Muscle of leg (tissue), 16 donors: ENCODE results near the gene CDC20. TPM values are rescaled to one million over a fixed set of nuclear protein-coding genes. Genes with fewer than 3 reads are reported as not detected.
A peak's percentile ranks its signal among the peaks of the same experiment; 100 is the strongest.

Experiments used
- DNase-seq: peaks from one replicate; pipeline ENCODE4 v3.0.0; 2013
- H3K27ac ChIP-seq: one replicate; pipeline ENCODE4 v1.5.1; 2013; ENCODE audit warnings: mild to moderate bottlenecking, low read length, control low read depth
- H3K27me3 ChIP-seq: one replicate; pipeline ENCODE4 v1.6.1; 2013; ENCODE audit warnings: low read length; ENCODE audit not compliant: control insufficient read depth, insufficient read depth
- H3K36me3 ChIP-seq: one replicate; pipeline ENCODE4 v1.6.1; 2013; ENCODE audit warnings: low read length; ENCODE audit not compliant: control insufficient read depth, insufficient read depth
- H3K4me1 ChIP-seq: one replicate; pipeline ENCODE4 v1.6.1; 2013; ENCODE audit warnings: low read length; ENCODE audit not compliant: control insufficient read depth, insufficient read depth
- H3K4me3 ChIP-seq: one replicate; pipeline ENCODE4 v1.5.1; 2013; ENCODE audit warnings: low read length, control low read depth
- H3K9me3 ChIP-seq: replicated peaks from 2 replicates; pipeline ENCODE4 v1.6.1; 2013; ENCODE audit warnings: low read depth, low read length; ENCODE audit not compliant: control insufficient read depth
- WGBS: methylation state at CpG from one replicate; pipeline ENCODE4 v1.1.5; 2013; ENCODE audit warnings: missing lambda C conversion rate; ENCODE audit not compliant: insufficient coverage; 5-methylcytosine and 5-hydroxymethylcytosine counted together
- long read RNA-seq, 11 donors: transcript quantifications; one replicate each; lab custom pipeline, GENCODE V29; 2026
- polyA plus RNA-seq, 8 donors: library from polyadenylated mRNA; unstranded; fragments of 120-200 nt; gene quantifications; one replicate each; pipeline versions ENCODE4 v1.2.1 to v1.2.3, GENCODE V29; 2013; ENCODE audit warnings: inconsistent platforms in 1 of 8, low replicate concordance in 1 of 8; ENCODE audit not compliant: insufficient read length in 8 of 8, insufficient read depth in 1 of 8
- total RNA-seq: library from RNA; stranded (reverse); fragments of 120-200 nt; gene quantifications from one replicate; pipeline ENCODE4 v1.2.4, GENCODE V29; 2013

CDC20 gene
- total RNA-seq: 12.5 TPM
- 10 to 100 TPM; 17.4 to 28.8 (median 22.5) TPM for polyA plus RNA-seq
- long read RNA-seq, donor 1, transcript CDC20-201 (11 exons, 1,675 nt): major isoform, 6 of 6 reads
- long read RNA-seq, donor 1, partial matches to known transcripts: 0 of 6 reads
- long read RNA-seq, donor 1, other reads (novel, unspliced or antisense): 0 of 6 reads
- long read RNA-seq, donor 2: 0 reads
- long read RNA-seq, donor 3, partial matches to known transcripts: 0 of 6 reads
- long read RNA-seq, donor 3, other reads (novel, unspliced or antisense): 0 of 6 reads
- long read RNA-seq, donor 4, partial matches to known transcripts: 0 of 9 reads
- long read RNA-seq, donor 4, other reads (novel, unspliced or antisense): 0 of 9 reads
- long read RNA-seq, donor 5, transcript CDC20-201 (11 exons, 1,675 nt): major isoform, 12 of 26 reads
- long read RNA-seq, donor 5, partial matches to known transcripts: 8 of 26 reads
- long read RNA-seq, donor 5, other reads (novel, unspliced or antisense): 0 of 26 reads
- long read RNA-seq, donor 6, transcript CDC20-201 (11 exons, 1,675 nt): major isoform, 5 of 13 reads
- long read RNA-seq, donor 6, partial matches to known transcripts: 5 of 13 reads
- long read RNA-seq, donor 6, other reads (novel, unspliced or antisense): 0 of 13 reads
- long read RNA-seq, donor 7, partial matches to known transcripts: 5 of 9 reads
- long read RNA-seq, donor 7, other reads (novel, unspliced or antisense): 0 of 9 reads
- long read RNA-seq, donor 8, partial matches to known transcripts: 0 of 5 reads
- long read RNA-seq, donor 8, other reads (novel, unspliced or antisense): 0 of 5 reads
- long read RNA-seq, donor 9, partial matches to known transcripts: 0 of 6 reads
- long read RNA-seq, donor 9, other reads (novel, unspliced or antisense): 0 of 6 reads
- long read RNA-seq, donor 10, partial matches to known transcripts: 0 of 5 reads
- long read RNA-seq, donor 10, other reads (novel, unspliced or antisense): 0 of 5 reads
- long read RNA-seq, donor 11, partial matches to known transcripts: 0 of 3 reads
- long read RNA-seq, donor 11, other reads (novel, unspliced or antisense): 0 of 3 reads

- peak; percentile 98 for DNase-seq
- H3K4me3 ChIP-seq: peak within 1 kb of the TSS; percentile 81
- WGBS: under 1% methylated on average over 54 of the region's 59 CpGs
Measured at GRCh38 chr1:43358746-43359693, at the start of gene CDC20. Gene CDC20, plus strand, starts transcription at chr1:43358981. Its CDS starts 235 bp downstream, at chr1:43359216.

GRCh38 chr1:43309405-43310025 lies 49.3 kb upstream of the CDC20 start:
- H3K27me3 ChIP-seq: no peaks in the 10 kb centered on the region
- WGBS: 87% methylated on average over 11 of the region's 13 CpGs
- no peak for DNase-seq
- no peaks in the 10 kb centered on the region for H3K36me3 ChIP-seq
- no peaks in the 10 kb centered on the region for H3K9me3 ChIP-seq
- H3K4me1 ChIP-seq: peaks cover 2% of the 10 kb centered on the region
- H3K27ac ChIP-seq: no peak overlapping the region
- no peak overlapping the region for H3K4me3 ChIP-seq

More at GRCh38 chr1:43358746-43359693, at the start of gene CDC20:
- H3K9me3 ChIP-seq: no peaks in the 10 kb centered on the region
- peaks cover 32% of the 10 kb centered on the region for H3K36me3 ChIP-seq
- H3K27ac ChIP-seq: peak within 1 kb of the TSS; percentile 87
- H3K4me1 ChIP-seq: peaks cover 30% of the 10 kb centered on the region
- no peaks in the 10 kb centered on the region for H3K27me3 ChIP-seq

DNA sequence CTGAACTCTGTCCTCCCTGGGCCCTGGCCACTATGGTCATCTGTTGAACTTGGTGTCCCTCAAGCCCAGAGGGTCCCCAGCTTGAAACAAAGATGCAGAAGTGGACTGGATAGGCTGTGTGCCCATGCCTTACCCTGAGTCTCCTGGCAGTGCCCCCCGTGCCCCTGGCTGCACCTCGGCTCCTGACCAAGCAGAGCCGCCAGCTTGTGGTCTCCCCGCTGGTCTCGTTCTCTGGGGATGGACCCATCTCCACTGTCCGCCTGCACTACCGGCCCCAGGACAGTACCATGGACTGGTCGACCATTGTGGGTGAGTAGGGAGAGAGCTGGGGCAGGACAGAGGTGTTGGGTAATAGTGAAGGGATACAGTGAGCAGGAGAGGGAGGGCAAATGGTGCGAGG lies 47.3 kb upstream of the CDC20 start:
- WGBS: 90% methylated on average over 9 of the region's 9 CpGs
- H3K4me3 ChIP-seq: no peak overlapping the region
- H3K27ac ChIP-seq: no peak overlapping the region
- H3K4me1 ChIP-seq: no peaks in the 10 kb centered on the region
- H3K27me3 ChIP-seq: no peaks in the 10 kb centered on the region
- H3K9me3 ChIP-seq: no peaks in the 10 kb centered on the region
- no peaks in the 10 kb centered on the region for H3K36me3 ChIP-seq
- no peak for DNase-seq

GRCh38 chr1:43312212-43312623 lies 46.6 kb upstream of the CDC20 start:
- no peaks in the 10 kb centered on the region for H3K27me3 ChIP-seq
- no peak overlapping the region for H3K27ac ChIP-seq
- no peak for DNase-seq
- no peaks in the 10 kb centered on the region for H3K9me3 ChIP-seq
- no peaks in the 10 kb centered on the region for H3K36me3 ChIP-seq
- no peak overlapping the region for H3K4me3 ChIP-seq
- H3K4me1 ChIP-seq: no peaks in the 10 kb centered on the region
- 74% methylated on average over 8 of the region's 19 CpGs for WGBS

DNA sequence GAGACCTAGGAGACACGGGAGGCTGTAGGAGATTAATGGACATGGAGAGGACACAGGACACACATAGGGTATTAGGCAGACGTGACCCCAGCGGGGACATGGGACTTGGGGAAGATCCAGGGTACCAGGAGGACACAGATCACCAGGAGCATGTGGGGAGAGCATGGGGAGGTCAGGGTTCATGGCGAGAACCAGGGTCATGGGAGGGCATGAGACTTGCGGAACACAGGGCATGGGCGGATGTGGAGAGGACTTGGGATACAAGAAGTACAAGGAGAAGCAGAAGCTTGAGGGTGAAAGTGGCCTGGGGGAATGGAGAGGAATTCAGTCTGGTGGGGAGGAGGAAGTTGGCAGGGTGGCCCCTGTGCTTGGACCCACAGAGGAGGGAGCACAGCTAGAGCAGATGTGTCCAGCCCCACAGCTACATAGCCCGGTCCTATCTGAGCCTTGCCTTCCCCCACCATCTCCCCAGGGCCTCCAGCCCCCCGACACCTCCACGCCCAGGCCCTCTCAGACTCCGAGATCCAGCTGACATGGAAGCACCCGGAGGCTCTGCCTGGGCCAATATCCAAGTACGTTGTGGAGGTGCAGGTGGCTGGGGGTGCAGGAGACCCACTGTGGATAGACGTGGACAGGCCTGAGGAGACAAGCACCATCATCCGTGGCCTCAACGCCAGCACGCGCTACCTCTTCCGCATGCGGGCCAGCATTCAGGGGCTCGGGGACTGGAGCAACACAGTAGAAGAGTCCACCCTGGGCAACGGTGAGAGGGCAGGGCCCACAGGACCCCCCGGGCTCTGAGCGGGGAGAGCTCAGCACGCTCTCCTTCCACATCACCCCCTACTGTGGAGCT lies 45.9 kb upstream of the CDC20 start:
- 92% methylated on average over 19 of the region's 24 CpGs for WGBS

GRCh38 chr1:43313771-43314170 lies 45.0 kb upstream of the CDC20 start:
- Histone ChIP-seq H3K4me1 (no peaks in the 10 kb centered on the region), H3K36me3 (no peaks in the 10 kb centered on the region), H3K4me3 (no peak overlapping the region), H3K27ac (no peak overlapping the region), H3K27me3 (no peaks in the 10 kb centered on the region), H3K9me3 (no peaks in the 10 kb centered on the region)
- no peak for DNase-seq
- 94% methylated on average over 7 of the region's 10 CpGs for WGBS

More for the DNA sequence above, 45.9 kb upstream of the CDC20 start:
- DNase-seq: no peak
- Histone ChIP-seq H3K36me3 (no peaks in the 10 kb centered on the region), H3K4me3 (no peak overlapping the region), H3K9me3 (no peaks in the 10 kb centered on the region), H3K27ac (no peak overlapping the region), H3K27me3 (no peaks in the 10 kb centered on the region), H3K4me1 (no peaks in the 10 kb centered on the region)

DNA sequence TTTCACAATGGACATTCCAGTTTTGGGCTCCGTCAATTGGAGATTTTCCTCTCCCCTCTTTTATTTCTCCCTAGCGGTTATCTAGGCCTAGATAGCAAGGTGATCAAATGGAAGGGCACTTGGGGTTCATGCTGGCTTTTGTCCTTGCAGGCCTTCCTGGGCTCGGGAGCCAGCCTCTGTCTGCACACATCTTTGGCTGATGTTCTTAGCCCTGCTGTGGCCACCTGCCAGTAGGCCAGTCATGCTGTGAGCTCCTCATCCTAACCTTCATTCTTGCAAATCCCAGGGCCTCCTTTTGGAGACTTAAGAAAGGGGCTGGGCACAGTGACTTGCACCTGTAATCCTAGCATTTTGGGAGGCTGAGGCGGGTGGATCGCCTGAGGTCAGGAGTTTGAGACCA lies 44.5 kb upstream of the CDC20 start:
- no peaks in the 10 kb centered on the region for H3K9me3 ChIP-seq
- no peaks in the 10 kb centered on the region for H3K4me1 ChIP-seq
- no peak overlapping the region for H3K4me3 ChIP-seq
- no peak overlapping the region for H3K27ac ChIP-seq
- WGBS: 80% methylated on average over 1 of the region's 5 CpGs
- H3K27me3 ChIP-seq: no peaks in the 10 kb centered on the region
- DNase-seq: no peak
- no peaks in the 10 kb centered on the region for H3K36me3 ChIP-seq

DNA sequence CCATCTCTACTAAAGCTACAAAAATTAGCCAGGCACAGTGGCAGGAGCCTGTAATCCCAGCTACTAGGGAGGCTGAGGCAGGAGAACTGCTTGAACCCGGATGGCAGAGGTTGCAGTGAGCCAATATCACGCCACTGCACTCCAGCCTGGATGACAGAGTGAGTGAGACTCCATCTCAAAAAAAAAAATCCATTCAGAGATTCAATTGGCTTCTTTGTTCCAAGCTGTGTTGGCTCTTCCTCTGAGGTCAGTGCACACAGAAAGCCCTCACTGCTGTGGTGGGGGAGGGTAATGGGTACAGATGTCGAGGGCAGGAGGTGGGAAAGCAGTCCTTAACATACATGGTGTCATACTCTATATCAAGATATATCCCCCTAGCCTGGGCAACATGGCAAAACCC lies 43.3 kb upstream of the CDC20 start:
- no peaks in the 10 kb centered on the region for H3K4me1 ChIP-seq
- no CpG with 5 or more reads among the region's 3 CpGs for WGBS
- H3K4me3 ChIP-seq: no peak overlapping the region
- DNase-seq: no peak
- H3K9me3 ChIP-seq: no peaks in the 10 kb centered on the region
- H3K36me3 ChIP-seq: no peaks in the 10 kb centered on the region
- no peak overlapping the region for H3K27ac ChIP-seq
- no peaks in the 10 kb centered on the region for H3K27me3 ChIP-seq
